Parathyroid adenoma (tissue), 2 donors: ENCODE data around the gene SCGB1C2.

Experiments
- H2AFZ ChIP-seq: fragments of 300-600 bp; sonication (generic); one replicate; pipeline ENCODE4 v1.7.0; 2017; ENCODE audit warnings: antibody characterized with exemption, mild to moderate bottlenecking
- H3K27ac ChIP-seq: fragments of 300-600 bp; sonication (generic); one replicate; pipeline ENCODE4 v1.7.0; 2017
- H3K27me3 ChIP-seq: fragments of 300-600 bp; sonication (generic); one replicate; pipeline ENCODE4 v1.7.0; 2017; ENCODE audit warnings: low read length; ENCODE audit not compliant: control insufficient read depth, insufficient read depth
- H3K36me3 ChIP-seq: fragments of 300-600 bp; sonication (generic); one replicate; pipeline ENCODE4 v1.7.0; 2017; ENCODE audit warnings: low read length; ENCODE audit not compliant: control insufficient read depth, insufficient read depth
- H3K4me1 ChIP-seq: fragments of 300-600 bp; sonication (generic); one replicate; pipeline ENCODE4 v1.7.0; 2017; ENCODE audit warnings: control low read depth
- H3K4me2 ChIP-seq: fragments of 300-600 bp; sonication (generic); one replicate; pipeline ENCODE4 v1.7.0; 2017; ENCODE audit warnings: low read length
- H3K4me3 ChIP-seq: fragments of 300-600 bp; sonication (generic); one replicate; pipeline ENCODE4 v1.7.0; 2017; ENCODE audit warnings: low read depth, low read length
- H3K79me2 ChIP-seq: fragments of 300-600 bp; sonication (generic); one replicate; pipeline ENCODE4 v1.7.0; 2017; ENCODE audit warnings: control low read depth
- H3K9ac ChIP-seq: fragments of 300-600 bp; sonication (generic); one replicate; pipeline ENCODE4 v1.7.0; 2017; ENCODE audit warnings: mild to moderate bottlenecking
- H3K9me3 ChIP-seq: fragments of 300-600 bp; sonication (generic); one replicate; pipeline ENCODE4 v1.7.0; 2017; ENCODE audit warnings: low read length; ENCODE audit not compliant: control insufficient read depth
- TF ChIP-seq, protein P1 (sequence below): fragments of 300-600 bp; sonication (generic); IDR thresholded peaks from one replicate; pipeline ENCODE4 v1.7.0; 2017; ENCODE audit warnings: antibody characterized with exemption, mild to moderate bottlenecking
- donor health status: primary hyperparathyroidism.

The SCGB1C2 gene

DNA sequence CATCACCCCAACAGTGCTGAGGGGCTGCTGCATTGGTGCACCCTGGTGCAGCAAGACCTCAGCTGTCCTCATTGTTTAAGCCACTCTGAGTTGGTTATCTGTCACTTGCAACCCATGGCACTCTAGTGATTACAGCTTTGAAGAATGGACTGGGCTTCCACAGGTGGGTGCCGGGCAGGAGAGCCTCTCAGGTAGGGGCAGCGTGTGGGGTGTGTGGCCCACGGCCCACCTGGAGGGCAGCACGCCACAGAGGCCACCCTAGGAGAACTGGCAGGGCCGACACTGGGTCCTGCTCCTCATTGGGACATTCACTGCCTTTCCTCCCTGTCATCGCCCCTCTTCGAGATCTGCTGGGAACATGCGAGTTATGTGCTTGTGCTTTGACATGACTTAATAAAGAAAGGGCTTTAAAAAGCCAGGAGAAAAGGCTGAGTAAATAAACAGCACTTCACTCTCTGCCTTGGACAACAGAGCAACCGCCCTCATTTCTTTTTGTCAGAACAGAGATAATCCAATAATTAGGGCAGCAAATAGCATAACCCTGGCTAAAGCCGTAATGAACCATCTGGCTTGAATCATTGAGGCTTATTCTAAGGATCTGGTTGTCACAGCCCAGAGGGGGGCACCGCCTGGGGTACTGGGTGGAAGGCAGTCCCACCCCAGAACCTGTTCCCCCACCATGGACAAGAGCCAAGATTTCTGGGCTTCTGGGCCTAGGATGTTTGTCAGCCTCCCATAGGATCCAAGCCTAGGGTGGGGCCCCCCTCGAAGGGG, 41.1 kb downstream of the SCGB1C2 start:
- Histone ChIP-seq H3K9ac (no peak overlapping the region), H3K4me3 (no peak overlapping the region), H3K9me3 (no peaks in the 10 kb centered on the region), H3K79me2 (no peaks in the 10 kb centered on the region), H3K4me2 (no peak overlapping the region), H2AFZ (no peak overlapping the region), H3K4me1 (no peaks in the 10 kb centered on the region), H3K27ac (no peak overlapping the region), H3K36me3 (no peaks in the 10 kb centered on the region), H3K27me3 (no peaks in the 10 kb centered on the region)
- TF ChIP-seq, protein P1, sequence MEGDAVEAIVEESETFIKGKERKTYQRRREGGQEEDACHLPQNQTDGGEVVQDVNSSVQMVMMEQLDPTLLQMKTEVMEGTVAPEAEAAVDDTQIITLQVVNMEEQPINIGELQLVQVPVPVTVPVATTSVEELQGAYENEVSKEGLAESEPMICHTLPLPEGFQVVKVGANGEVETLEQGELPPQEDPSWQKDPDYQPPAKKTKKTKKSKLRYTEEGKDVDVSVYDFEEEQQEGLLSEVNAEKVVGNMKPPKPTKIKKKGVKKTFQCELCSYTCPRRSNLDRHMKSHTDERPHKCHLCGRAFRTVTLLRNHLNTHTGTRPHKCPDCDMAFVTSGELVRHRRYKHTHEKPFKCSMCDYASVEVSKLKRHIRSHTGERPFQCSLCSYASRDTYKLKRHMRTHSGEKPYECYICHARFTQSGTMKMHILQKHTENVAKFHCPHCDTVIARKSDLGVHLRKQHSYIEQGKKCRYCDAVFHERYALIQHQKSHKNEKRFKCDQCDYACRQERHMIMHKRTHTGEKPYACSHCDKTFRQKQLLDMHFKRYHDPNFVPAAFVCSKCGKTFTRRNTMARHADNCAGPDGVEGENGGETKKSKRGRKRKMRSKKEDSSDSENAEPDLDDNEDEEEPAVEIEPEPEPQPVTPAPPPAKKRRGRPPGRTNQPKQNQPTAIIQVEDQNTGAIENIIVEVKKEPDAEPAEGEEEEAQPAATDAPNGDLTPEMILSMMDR: no peak

DNA sequence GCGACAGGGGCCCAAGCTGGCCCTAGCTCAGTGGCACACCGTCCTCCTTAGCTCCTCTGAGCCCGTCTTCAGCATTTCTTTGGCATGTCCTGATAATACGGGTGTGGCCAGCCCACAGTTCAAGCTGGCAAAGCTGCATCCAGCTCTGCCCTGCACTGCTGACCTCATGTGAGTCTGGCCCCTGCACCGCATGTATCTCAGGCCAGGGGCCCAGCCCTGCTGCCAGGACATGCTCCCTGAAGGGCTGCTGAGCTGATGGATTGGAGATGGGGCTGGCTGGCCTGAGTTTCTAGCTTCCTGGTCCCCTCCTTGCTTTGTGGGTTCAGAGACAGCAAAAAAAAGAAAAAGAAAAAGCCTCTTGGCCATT, 41.7 kb downstream of the SCGB1C2 start:
- H3K36me3 ChIP-seq: no peaks in the 10 kb centered on the region
- no peaks in the 10 kb centered on the region for H3K79me2 ChIP-seq
- no peaks in the 10 kb centered on the region for H3K27me3 ChIP-seq
- no peaks in the 10 kb centered on the region for H3K4me1 ChIP-seq
- TF ChIP-seq, protein P1: no peak
- no peak overlapping the region for H3K27ac ChIP-seq
- H2AFZ ChIP-seq: no peak overlapping the region
- no peak overlapping the region for H3K9ac ChIP-seq
- no peak overlapping the region for H3K4me2 ChIP-seq
- no peak overlapping the region for H3K4me3 ChIP-seq
- no peaks in the 10 kb centered on the region for H3K9me3 ChIP-seq

DNA sequence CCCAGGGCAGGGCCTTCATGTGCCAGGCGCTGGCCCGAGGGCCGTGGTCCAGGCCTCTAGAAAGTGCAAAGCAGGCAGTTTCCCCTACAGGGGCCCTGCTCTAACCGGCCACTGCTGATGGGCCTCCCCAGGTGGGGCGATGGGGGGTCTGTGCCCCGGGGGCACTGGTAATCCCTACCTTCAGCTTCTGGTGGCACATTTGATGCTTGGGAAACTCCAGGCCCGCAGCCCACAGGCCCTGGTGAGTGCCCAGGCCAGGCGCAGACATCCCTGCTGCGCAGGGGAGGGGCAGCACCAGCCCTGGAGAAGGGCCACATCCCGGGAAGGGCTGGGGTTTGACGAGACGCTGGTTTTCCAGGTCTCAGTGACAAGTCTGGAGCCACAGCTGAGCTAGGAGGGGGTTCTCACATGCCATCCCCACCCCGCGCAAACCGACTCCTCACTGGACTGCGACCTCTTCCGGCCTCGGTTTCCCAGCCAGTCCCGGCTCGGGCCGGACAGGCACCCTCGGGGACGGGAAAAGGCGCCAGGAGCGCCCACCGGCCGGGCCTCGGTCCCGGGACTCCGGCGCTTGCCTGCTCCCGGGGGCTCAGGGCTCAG, 42.5 kb downstream of the SCGB1C2 start:
- no peaks in the 10 kb centered on the region for H3K36me3 ChIP-seq
- TF ChIP-seq, protein P1: no peak
- H3K9me3 ChIP-seq: no peaks in the 10 kb centered on the region
- no peak overlapping the region for H3K4me3 ChIP-seq
- H2AFZ ChIP-seq: no peak overlapping the region
- no peaks in the 10 kb centered on the region for H3K79me2 ChIP-seq
- no peaks in the 10 kb centered on the region for H3K27me3 ChIP-seq
- H3K4me1 ChIP-seq: no peaks in the 10 kb centered on the region
- H3K9ac ChIP-seq: no peak overlapping the region
- H3K4me2 ChIP-seq: no peak overlapping the region
- H3K27ac ChIP-seq: no peak overlapping the region

DNA sequence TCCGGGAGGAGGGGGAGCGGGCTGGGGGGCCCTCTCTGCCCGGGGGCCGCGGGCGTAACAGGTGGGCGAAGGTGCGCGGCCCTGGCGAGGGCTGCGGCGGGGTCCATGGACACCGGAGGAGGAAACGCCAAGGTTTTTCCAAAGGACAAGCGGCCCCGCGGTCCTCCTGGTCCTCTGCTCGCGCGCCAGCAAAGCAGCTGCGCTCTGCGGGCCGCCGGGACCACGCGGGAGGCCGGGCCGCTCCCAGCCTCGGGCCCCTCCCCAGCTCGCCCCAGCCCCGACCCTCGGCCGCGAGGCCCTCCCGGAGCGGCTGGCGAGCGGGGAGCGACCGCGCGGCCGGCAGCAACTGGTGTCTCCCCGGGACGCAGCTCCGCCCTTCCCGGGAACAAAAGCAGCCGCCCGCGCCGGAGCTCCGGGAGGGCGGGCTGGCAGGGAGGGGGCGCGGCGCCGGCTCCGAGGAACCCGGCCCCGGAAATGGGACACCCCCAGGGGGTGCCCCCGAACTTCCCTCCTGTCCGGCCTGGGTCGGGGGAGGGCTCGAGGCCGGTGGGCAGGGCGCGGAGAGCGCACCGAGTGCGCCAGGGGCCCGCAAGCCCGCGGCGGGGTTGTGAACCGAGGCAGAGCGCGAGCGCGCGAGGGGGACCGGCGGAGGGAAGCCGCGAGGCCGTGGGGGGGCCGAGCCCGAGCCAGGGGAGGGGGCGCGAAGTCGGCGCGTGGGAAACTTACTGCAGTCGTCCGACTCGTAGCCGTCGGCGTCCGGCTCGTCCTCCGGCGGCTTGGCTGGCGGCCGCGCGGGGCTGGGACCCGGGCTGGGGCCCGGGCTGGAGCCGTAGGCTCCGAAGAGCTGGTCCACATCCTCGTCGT, 43.2 kb downstream of the SCGB1C2 start:
- H3K4me2 ChIP-seq: no peak overlapping the region
- peak overlapping the region; percentile 68 for H2AFZ ChIP-seq
- no peaks in the 10 kb centered on the region for H3K79me2 ChIP-seq
- no peaks in the 10 kb centered on the region for H3K36me3 ChIP-seq
- H3K9ac ChIP-seq: no peak overlapping the region
- no peaks in the 10 kb centered on the region for H3K27me3 ChIP-seq
- TF ChIP-seq, protein P1: no peak
- H3K4me3 ChIP-seq: peak overlapping the region; percentile 11
- H3K9me3 ChIP-seq: no peaks in the 10 kb centered on the region
- no peaks in the 10 kb centered on the region for H3K4me1 ChIP-seq
- H3K27ac ChIP-seq: no peak overlapping the region
